ENCODE results near the gene APOE. TPM values are rescaled to one million over a fixed set of nuclear protein-coding genes. Genes with fewer than 3 reads are reported as not detected.

Gene APOE
- total and polyA plus RNA-seq, 2 of the 8 experiments (the other 6 are each of a cell fraction or from before 2014, with no cell fraction given) = 629 to 1,258 TPM

- WGBS, 2 experiments (ENCODE audit: extremely low coverage in 1 of 2, insufficient coverage in 1 of 2, insufficient read length in 1 of 2, insufficient replicate concordance in 2 of 2, low coverage in 1 of 2, low lambda C conversion rate in 2 of 2, missing lambda C conversion rate in 1 of 2) = 73% methylated on average over 10 of the region's 15 CpGs; no CpG with 5 or more reads in 1 of the 2 experiments
- Histone ChIP-seq H4K91ac (replicated peaks; ENCODE audit: insufficient read length, low read length) (no peak overlapping the region), H2AFZ (ENCODE audit: low read length) (no peak overlapping the region), H3K9ac (replicated peaks in 1 of 4; ENCODE audit: extremely low read depth in 1 of 4, low read depth in 3 of 4, low read length in 3 of 4) (no peak overlapping the region), H3K18ac (ENCODE audit: extremely low read depth, low read length) (no peak overlapping the region), H3K56ac (replicated peaks; ENCODE audit: insufficient read length, low read depth, low read length) (no peak overlapping the region), H3K23ac (ENCODE audit: insufficient read length) (no peak overlapping the region), H2AK5ac (ENCODE audit: low read depth, low read length) (no peak overlapping the region), H4K5ac (ENCODE audit: insufficient read length, low read depth, low read length) (no peak overlapping the region), H2BK12ac (ENCODE audit: low read depth, low read length) (no peak overlapping the region), H3K9me3 (ENCODE audit: insufficient read depth in 2 of 2, low read depth in 1 of 2, low read length in 1 of 2) (no peaks in the 10 kb centered on the region), H4K20me1 (replicated peaks in 1 of 2; ENCODE audit: control insufficient read depth in 1 of 2, insufficient read depth in 2 of 2, low read length in 2 of 2) (peaks cover 3 to 32% of the 10 kb centered on the region in 2 experiments), H2BK20ac (ENCODE audit: low read length) (no peak overlapping the region), H3K27me3 (replicated peaks in 1 of 4; ENCODE audit: control insufficient read depth in 3 of 4, extremely low read depth in 1 of 4, insufficient read depth in 3 of 4, low read length in 3 of 4) (no peaks in the 10 kb centered on the region), H4K8ac (ENCODE audit: extremely low read depth, insufficient read depth, low read length) (no peak overlapping the region), H3K14ac (ENCODE audit: insufficient read length) (no peak overlapping the region), H2BK15ac (ENCODE audit: low read length) (no peak overlapping the region), H3K79me1 (ENCODE audit: low read depth, low read length) (no peaks in the 10 kb centered on the region; the same call in 1 of the 2 replicates), H3K4me3 (ENCODE audit: extremely low read depth in 1 of 4, insufficient read depth in 2 of 4, low read depth in 3 of 4, low read length in 4 of 4) (no peak overlapping the region), H3K79me2 (ENCODE audit: control insufficient read depth in 1 of 2, insufficient read depth in 2 of 2, low read length in 2 of 2) (peaks cover 0 to 11% of the 10 kb centered on the region in 2 experiments; a peak in 1 of 4 replicates), H3K27ac (ENCODE audit: low read depth, low read length) (no peak overlapping the region), H3K4me1 (replicated peaks in 1 of 4; ENCODE audit: control insufficient read depth in 3 of 4, insufficient read depth in 4 of 4, low read length in 3 of 4) (peaks cover 0 to 8% (median 7%) of the 10 kb centered on the region in 4 experiments; a peak in 6 of 7 replicates), H3K23me2 (ENCODE audit: low read depth, low read length) (peaks cover 3% of the 10 kb centered on the region; the same call in 1 of the 2 replicates), H3K4me2 (ENCODE audit: insufficient read depth in 1 of 2, low read depth in 2 of 2, low read length in 2 of 2) (no peak overlapping the region), H3K4ac (replicated peaks; ENCODE audit: insufficient read length, low read depth, low read length) (no peak overlapping the region), H2BK5ac (ENCODE audit: low read depth, low read length) (no peak overlapping the region), H2BK120ac (replicated peaks; ENCODE audit: low read depth, low read length) (no peak overlapping the region), H3K36me3 (ENCODE audit: control insufficient read depth in 2 of 4, insufficient read depth in 4 of 4, low read length in 3 of 4) (peaks cover 18 to 47% (median 38%) of the 10 kb centered on the region in 4 experiments; a peak in 7 of 8 replicates)
- ChIA-PET CTCF (ENCODE audit: partially characterized antibody) (interaction anchor here (0.9 to 15.2 kb wide), 20 partner anchors 8 to 187 kb away, joined by 3 to 201 read pairs (median 5); partner anchors contain the start of gene CLPTM1), POLR2A (ENCODE audit: partially characterized antibody) (interaction anchor here (0.9 to 12.3 kb wide), 12 partner anchors 10 to 470 kb away, joined by 3 to 247 read pairs (median 8); partner anchors contain the start of genes APOC1, CLPTM1 and TOMM40)
- no peak for FAIRE-seq
- DNase-seq (ENCODE audit: low read depth in 1 of 2, low spot score in 2 of 2) = no peak
- TF ChIP-seq POLR2A (IDR thresholded peaks at IDR 0.05; ENCODE audit: control extremely low read depth in 1 of 2, low read depth in 2 of 2, low read length in 2 of 2) (no peak), CTCF (IDR thresholded peaks at IDR 0.05; ENCODE audit: control extremely low read depth in 1 of 3, insufficient read depth in 1 of 3, low read depth in 1 of 3, low read length in 3 of 3) (no peak), CREB1 (IDR thresholded peaks at IDR 0.05) (no peak), PHF8 (conservative IDR thresholded peaks at IDR 0.05; ENCODE audit: low read depth, low read length) (no peak), GTF2F1 (IDR thresholded peaks at IDR 0.05; ENCODE audit: borderline replicate concordance, low read depth, low read length) (no peak), ASH2L (IDR thresholded peaks at IDR 0.05; ENCODE audit: low read length) (no peak), NRF1 (IDR thresholded peaks at IDR 0.05; ENCODE audit: low read depth, low read length) (no peak), EP300 (IDR thresholded peaks at IDR 0.05; ENCODE audit: borderline replicate concordance in 1 of 2, low read depth in 2 of 2, low read length in 2 of 2) (no peak), FOSL1 (IDR thresholded peaks at IDR 0.05; ENCODE audit: insufficient read depth, low read depth, low read length) (no peak), EGR1 (IDR thresholded peaks at IDR 0.05; ENCODE audit: borderline replicate concordance, low read depth, low read length) (no peak)
Observed at GRCh38 chr19:44903216-44903601, 2.4 kb upstream of the APOE start.

Measured in H1 (cell line).